Pancreas (tissue), 10 donors: ENCODE measurements around the gene MAST1. TPM values are rescaled to one million over a fixed set of nuclear protein-coding genes. Genes with fewer than 3 reads are reported as not detected.
A peak's percentile ranks its signal among the peaks of the same experiment; 100 is the strongest.

Experiments
- ATAC-seq, 4 donors: fragments of 200-7000 bp; cut with Tn5 transposase; one replicate each; pipeline versions ENCODE4 v1.8.0 to v1.9.1; 2020; ENCODE audit warnings: mild to moderate bottlenecking in 4 of 4, moderate library complexity in 4 of 4
- DNase-seq, 6 donors: peaks; one replicate each; pipeline ENCODE4 v3.0.0-alpha.2; 2020
- FAIRE-seq: peaks from 2 replicates; lab custom pipeline; 2012; peaks lifted over from hg19 to GRCh38; lab: Jason Lieb, UNC
- H3K27ac ChIP-seq, 4 donors: fragments of 200-600 bp; sonication (generic); 1 replicate in 3 of 4; 2 replicates in 1 of 4; pipeline versions ENCODE4 v1.5.0 to v1.8.0; 2020
- H3K27me3 ChIP-seq, 4 donors: fragments of 200-600 bp; one replicate each; pipeline ENCODE4 v1.8.0; 2021
- H3K36me3 ChIP-seq, 3 donors: fragments of 200-600 bp; sonication (generic) in 1 of 3; one replicate each; pipeline versions ENCODE4 v1.5.0 to v1.8.0; 2020 to 2021
- H3K4me1 ChIP-seq, 3 donors: fragments of 200-600 bp; one replicate each; pipeline ENCODE4 v1.8.0; 2021
- H3K4me3 ChIP-seq, 4 donors: fragments of 200-600 bp; sonication (generic) in 2 of 4; one replicate each; pipeline versions ENCODE4 v1.5.0 to v1.8.0; 2020 to 2021
- H3K9me3 ChIP-seq, 4 donors: fragments of 200-600 bp; one replicate each; pipeline ENCODE4 v1.8.0; 2021
- CTCF ChIP-seq, 4 donors: fragments of 200-600 bp; sonication (generic) in 3 of 4; IDR thresholded peaks; one replicate each; pipeline versions ENCODE4 v1.5.0 to v1.8.0; 2021; ENCODE audit warnings: antibody characterized with exemption in 4 of 4
- whole genome bisulfite sequencing, 2 donors: extraction: QIAGEN DNeasy Blood & Tissue Kit; methylation state at CpG; one replicate each; pipeline ENCODE4 v1.1.7; 2013; 5-methylcytosine and 5-hydroxymethylcytosine counted together
- intact Hi-C, 3 donors: fragments of 100-400 bp; cut with DNase I; formaldehyde crosslinking; loops; one replicate each; pipeline versions ENCODE4 v1.11.1 to v1.14.2; 2022
- polyA plus RNA-seq, 2 donors: library from polyadenylated mRNA; stranded (reverse); fragments of 200-250 nt; gene quantifications; one replicate each; pipeline ENCODE4 v1.2.3, GENCODE V29; 2013
- total RNA-seq, 6 donors: library from RNA; stranded (reverse); fragmentation: NEBNext Ultra II Directional in 4 of 6; extraction: Animal tissue kit (Norgen Biotek cat#: 25700) in 4 of 6; gene quantifications; one replicate each; pipeline versions ENCODE4 v1.2.1 to v1.2.4, GENCODE V29; 2021 to 2023
- donor health status: healthy with polysubstance abuse.
- donor health status: DM: no; HTN: no; CAD: no; lungs with moderate emphysema.
- donor health status: DM: no; HTN: no; CAD: no.
- donor health status: control.
- donor health status: control.
- donor health status: Bipolar disorder and iron deficiency.
- donor health status: DM: yes; HTN: yes; CAD: no.
- donor health status: DM: no; HTN: no; CAD: no.
- donor health status: DM: no; HTN: no; CAD: no.
- donor health status: DM: yes; HTN: yes; CAD: no.

MAST1 gene
- total and polyA plus RNA-seq, 8 donors = 0.23 to 7.3 (median 0.91) TPM

- WGBS, 2 donors = 4 to 7% methylated on average over 36 to 39 of the region's 39 CpGs
- ATAC-seq (peak in 2 of 4 donors; percentile 11 to 29), FAIRE-seq (no peak), DNase-seq (peak in 4 of 6 donors; percentile 30 to 76 (median 56))
- Histone ChIP-seq H3K4me3 (no peak overlapping the region), H3K36me3 (no peaks in the 10 kb centered on the region), H3K27ac (no peak overlapping the region), H3K9me3 (no peaks in the 10 kb centered on the region), H3K4me1 (peaks cover 0 to 9% (median 0%) of the 10 kb centered on the region in 3 donors), H3K27me3 (peaks cover 0 to 42% (median 4%) of the 10 kb centered on the region in 4 donors)
- intact Hi-C loops = no loop called here
- no peak for TF ChIP-seq CTCF (IDR thresholded peaks at IDR 0.05)
Observed at GRCh38 chr19:12834976-12835757, 3.1 kb upstream of the MAST1 start.

- TF ChIP-seq CTCF (IDR thresholded peaks at IDR 0.05) = no peak
- no peaks in the 10 kb centered on the region for H3K36me3 ChIP-seq
- H3K9me3 ChIP-seq = no peaks in the 10 kb centered on the region
- FAIRE-seq = no peak
- peaks cover 0 to 15% (median 0%) of the 10 kb centered on the region in 3 donors for H3K4me1 ChIP-seq
- ATAC-seq = no peak
- DNase-seq = no peak
- H3K4me3 ChIP-seq = no peak overlapping the region
- intact Hi-C loops = no loop called here
- peaks cover 0 to 40% (median 5%) of the 10 kb centered on the region in 4 donors for H3K27me3 ChIP-seq
- 5 to 10% methylated on average over 6 of the region's 6 CpGs for WGBS, 2 donors
- no peak overlapping the region for H3K27ac ChIP-seq
Observed at GRCh38 chr19:12836529-12836863, 1.8 kb upstream of the MAST1 start.

GRCh38 chr19:12837225-12837624 is 1.1 kb upstream of the MAST1 start:
- no peak for ATAC-seq
- no peak for TF ChIP-seq CTCF (IDR thresholded peaks at IDR 0.05)
- no peak overlapping the region for H3K27ac ChIP-seq
- intact Hi-C loops = no loop called here
- H3K27me3 ChIP-seq = peaks cover 0 to 33% (median 5%) of the 10 kb centered on the region in 4 donors
- no peak for FAIRE-seq
- WGBS, 2 donors = 60 to 65% methylated on average over 4 of the region's 4 CpGs
- H3K4me3 ChIP-seq = no peak overlapping the region
- H3K9me3 ChIP-seq = no peaks in the 10 kb centered on the region
- no peaks in the 10 kb centered on the region for H3K36me3 ChIP-seq
- peaks cover 0 to 15% (median 0%) of the 10 kb centered on the region in 3 donors for H3K4me1 ChIP-seq
- DNase-seq = no peak

GRCh38 chr19:12838886-12839756 is 806 bp downstream of the MAST1 start:
- H3K4me3 ChIP-seq = peak overlapping the region in 1 of 4 donors; percentile 36
- FAIRE-seq = no peak

More at GRCh38 chr19:12838886-12839756, 806 bp downstream of the MAST1 start:
- no peak for TF ChIP-seq CTCF (IDR thresholded peaks at IDR 0.05)
- Histone ChIP-seq H3K27ac (no peak overlapping the region), H3K27me3 (peaks cover 0 to 29% (median 3%) of the 10 kb centered on the region in 4 donors), H3K36me3 (no peaks in the 10 kb centered on the region), H3K9me3 (no peaks in the 10 kb centered on the region), H3K4me1 (peaks cover 0 to 8% (median 0%) of the 10 kb centered on the region in 3 donors)
- WGBS, 2 donors = 14 to 17% methylated on average over 21 of the region's 21 CpGs
- ATAC-seq (no peak), DNase-seq (no peak)
- intact Hi-C loops = no loop called here
